CD4-positive, alpha-beta T cell (primary cell): ENCODE measurements around the gene PROCA1. TPM values are rescaled to one million over a fixed set of nuclear protein-coding genes. Genes with fewer than 3 reads are reported as not detected.

Experiments
- ATAC-seq: fragments of 200-7000 bp; cut with Tn5 transposase; one replicate; pipeline ENCODE4 v1.10.0; 2022; ENCODE audit warnings: mild to moderate bottlenecking; ENCODE audit not compliant: poor library complexity
- CTCF ChIA-PET: fragments of 350-600 bp; sonication (Branson Sonifier 250); formaldehyde crosslinking; loops from one replicate; lab custom pipeline; 2021; ENCODE audit warnings: antibody characterized with exemption, inconsistent platforms; lab: Charles Lee
- POLR2A ChIA-PET: fragments of 350-600 bp; sonication (Branson Sonifier 250); formaldehyde crosslinking; loops from one replicate; lab custom pipeline; 2021; ENCODE audit warnings: antibody characterized with exemption, inconsistent platforms; lab: Charles Lee
- DNase-seq, 14 experiments: peaks; one replicate each; pipeline ENCODE4 v3.0.0-alpha.2; 2013 to 2020; ENCODE audit warnings: mixed read lengths in 2 of 14
- H3K27ac ChIP-seq, 2 donors: one replicate each; pipeline versions ENCODE4 v1.5.1 to v1.7.0; 2013; ENCODE audit warnings: low read length in 2 of 2, low read depth in 1 of 2, mild to moderate bottlenecking in 1 of 2
- H3K27me3 ChIP-seq, 2 experiments: 1 replicate in 1 of 2; 2 replicates in 1 of 2; pipeline versions ENCODE4 v1.6.1 to v1.7.0; 2013; ENCODE audit warnings: low read length in 2 of 2, control low read depth in 1 of 2, mild to moderate bottlenecking in 1 of 2, moderate library complexity in 1 of 2; ENCODE audit not compliant: insufficient read depth in 2 of 2, control insufficient read depth in 1 of 2
- H3K36me3 ChIP-seq: one replicate; pipeline ENCODE4 v1.6.1; 2013; ENCODE audit warnings: low read length, control low read depth; ENCODE audit not compliant: insufficient read depth
- H3K4me1 ChIP-seq: one replicate; pipeline ENCODE4 v1.6.1; 2013; ENCODE audit warnings: low read length, control low read depth; ENCODE audit not compliant: insufficient read depth
- H3K4me3 ChIP-seq: one replicate; pipeline ENCODE4 v1.5.1; 2013; ENCODE audit warnings: mild to moderate bottlenecking, low read length, moderate library complexity
- H3K9me3 ChIP-seq, 2 experiments: 1 replicate in 1 of 2; 2 replicates in 1 of 2; pipeline versions ENCODE4 v1.6.1 to v1.7.0; 2013; ENCODE audit warnings: low read length in 2 of 2, mild to moderate bottlenecking in 2 of 2, control low read depth in 1 of 2, moderate library complexity in 1 of 2; ENCODE audit not compliant: control insufficient read depth in 1 of 2, insufficient read depth in 1 of 2
- H3K27ac Mint-ChIP-seq: one replicate; pipeline ENCODE4 v1.8.0; 2020; ENCODE audit warnings: mixed read lengths
- H3K27me3 Mint-ChIP-seq: one replicate; pipeline ENCODE4 v1.8.0; 2021; ENCODE audit warnings: mixed read lengths
- H3K36me3 Mint-ChIP-seq: one replicate; pipeline ENCODE4 v1.8.0; 2021; ENCODE audit warnings: low read depth, mixed read lengths
- H3K4me1 Mint-ChIP-seq: one replicate; pipeline ENCODE4 v1.8.0; 2021; ENCODE audit warnings: low read depth, mixed read lengths
- H3K4me3 Mint-ChIP-seq: one replicate; pipeline ENCODE4 v1.8.0; 2020; ENCODE audit warnings: mild to moderate bottlenecking, mixed read lengths
- H3K9me3 Mint-ChIP-seq: one replicate; pipeline ENCODE4 v1.8.0; 2020; ENCODE audit warnings: mixed read lengths
- CTCF ChIP-seq: fragments of 200-600 bp; IDR thresholded peaks from one replicate; pipeline ENCODE4 v1.8.0; 2022; ENCODE audit warnings: antibody characterized with exemption, mild to moderate bottlenecking
- intact Hi-C, 2 experiments: fragments of 100-400 bp; cut with DNase I in 1 of 2; cut with micrococcal nuclease in 1 of 2; formaldehyde crosslinking; loops; one replicate each; pipeline versions ENCODE4 v1.15.1 to v1.9.0; 2023 to 2025; cut with DNase I, micrococcal nuclease
- total RNA-seq, 174 experiments: library from RNA in 2 of 174; stranded (reverse) in 2 of 174; gene quantifications; one replicate each; pipeline ENCODE4 v1.2.3 and lab custom pipeline; 2021 to 2026

Gene PROCA1
- total RNA-seq, 2 experiments from 2014 or later = 3.5 to 4.1 TPM

GRCh38 chr17:28714281-28714680, 2.6 kb upstream of the PROCA1 start:
- Mint-ChIP-seq H3K27me3 (peaks cover 32% of the 10 kb centered on the region), H3K36me3 (no peaks in the 10 kb centered on the region), H3K4me1 (peaks cover 33% of the 10 kb centered on the region), H3K27ac (no peak overlapping the region), H3K9me3 (no peaks in the 10 kb centered on the region), H3K4me3 (peak overlapping the region; percentile 17)
- intact Hi-C loops = loop anchor here (5.0 to 10.0 kb wide), 3 partner anchors 52 to 359 kb away; partner anchors contain the start of genes BLTP2 (in 2 of the 2), POLDIP2 (in 1 of the 2), SDF2 (in 1 of the 2) and SUPT6H (in 1 of the 2)
- H3K4me1 ChIP-seq = peaks cover 41% of the 10 kb centered on the region
- H3K27ac ChIP-seq = no peak overlapping the region
- ChIA-PET CTCF (interaction anchor here (1.3 kb wide), 1 partner anchor 13 kb away, joined by 4 read pairs; no protein-coding TSS in a partner anchor), POLR2A (no interaction called here)
- ATAC-seq = no peak
- peaks cover 0 to 8% of the 10 kb centered on the region in 2 experiments for H3K9me3 ChIP-seq
- H3K4me3 ChIP-seq = no peak overlapping the region
- H3K27me3 ChIP-seq = peaks cover 17 to 21% of the 10 kb centered on the region in 2 experiments
- DNase-seq = no peak
- no peak for TF ChIP-seq CTCF
- H3K36me3 ChIP-seq = no peaks in the 10 kb centered on the region

GRCh38 chr17:28712705-28713415, 1.2 kb upstream of the PROCA1 start:
- H3K4me1 ChIP-seq = peaks cover 28% of the 10 kb centered on the region
- H3K4me3 Mint-ChIP-seq = peak overlapping the region; percentile 87
- no peak overlapping the region for H3K27ac ChIP-seq
- H3K36me3 Mint-ChIP-seq = no peaks in the 10 kb centered on the region
- H3K4me1 Mint-ChIP-seq = peaks cover 20% of the 10 kb centered on the region
- TF ChIP-seq CTCF = no peak
- no peaks in the 10 kb centered on the region for H3K9me3 Mint-ChIP-seq
- H3K9me3 ChIP-seq = peaks cover 0 to 8% of the 10 kb centered on the region in 2 experiments
- peaks cover 14 to 21% of the 10 kb centered on the region in 2 experiments for H3K27me3 ChIP-seq
- no peaks in the 10 kb centered on the region for H3K36me3 ChIP-seq
- H3K4me3 ChIP-seq = peak overlapping the region; percentile 72
- POLR2A ChIA-PET = interaction anchor here (1.8 to 4.6 kb wide), 8 partner anchors 8 to 239 kb away, joined by 6 to 110 read pairs (median 19); partner anchors contain the start of genes BLTP2, NEK8, PHF12 and RPL23A
- peak overlapping the region; percentile 87 for H3K27ac Mint-ChIP-seq
- CTCF ChIA-PET = interaction anchor here (1.5 to 3.2 kb wide), 2 partner anchors 14 to 66 kb away, joined by 7 to 10 read pairs; no protein-coding TSS in a partner anchor
- intact Hi-C loops = loop anchor here (5.0 to 10.0 kb wide), 3 partner anchors 51 to 358 kb away; partner anchors contain the start of genes BLTP2 (in 2 of the 2), POLDIP2 (in 1 of the 2), SDF2 (in 1 of the 2) and SUPT6H (in 1 of the 2)
- peaks cover 23% of the 10 kb centered on the region for H3K27me3 Mint-ChIP-seq
- DNase-seq = no peak
- no peak for ATAC-seq

GRCh38 chr17:28712032-28712704, 480 bp upstream of the PROCA1 start:
- H3K9me3 ChIP-seq = peaks cover 0 to 5% of the 10 kb centered on the region in 2 experiments
- peak overlapping the region; percentile 87 for H3K4me3 Mint-ChIP-seq
- intact Hi-C loops = loop anchor here (5.0 to 10.0 kb wide), 3 partner anchors 50 to 357 kb away; partner anchors contain the start of genes BLTP2 (in 2 of the 2), POLDIP2 (in 1 of the 2), SDF2 (in 1 of the 2) and SUPT6H (in 1 of the 2)
- peaks cover 23% of the 10 kb centered on the region for H3K4me1 ChIP-seq
- H3K27me3 Mint-ChIP-seq = peaks cover 22% of the 10 kb centered on the region
- CTCF ChIA-PET = interaction anchor here (0.7 to 3.6 kb wide), 6 partner anchors 8 to 65 kb away, joined by 3 to 24 read pairs (median 10); partner anchors contain the start of genes NEK8, RPL23A and TLCD1
- POLR2A ChIA-PET = interaction anchor here (1.1 to 4.6 kb wide), 11 partner anchors 9 to 580 kb away, joined by 3 to 110 read pairs (median 15); partner anchors contain the start of genes BLTP2, NEK8, PHF12 and RPL23A
- H3K4me1 Mint-ChIP-seq = peaks cover 20% of the 10 kb centered on the region
- no peaks in the 10 kb centered on the region for H3K36me3 ChIP-seq
- no peaks in the 10 kb centered on the region for H3K36me3 Mint-ChIP-seq
- no peak for TF ChIP-seq CTCF
- ATAC-seq (peak; percentile 31), DNase-seq (peak; percentile 33 to 88 (median 50))
- peaks cover 10 to 16% of the 10 kb centered on the region in 2 experiments for H3K27me3 ChIP-seq
- H3K9me3 Mint-ChIP-seq = no peaks in the 10 kb centered on the region
- H3K27ac ChIP-seq = peak overlapping the region; percentile 68 to 73
- peak overlapping the region; percentile 72 for H3K4me3 ChIP-seq
- peak overlapping the region; percentile 87 for H3K27ac Mint-ChIP-seq
